IMR-90 (cell line): ENCODE data around the gene LRP5. TPM values are rescaled to one million over a fixed set of nuclear protein-coding genes. Genes with fewer than 3 reads are reported as not detected.

Experiments
- ATAC-seq: fragments of 200-7000 bp; cut with Tn5 transposase; 2 replicates; pipeline ENCODE4 v1.9.1; 2020; ENCODE audit warnings: low read depth, mild to moderate bottlenecking, moderate library complexity
- BruUV-seq: library from RNA; stranded (reverse); fragments of 400-500 nt; replicated peaks from 2 replicates; lab custom pipeline; 2021; lab: Mats Ljungman, UMichigan
- CTCF ChIA-PET: fragments of 300-600 bp; formaldehyde crosslinking; extraction: SDS; loops from one replicate; lab custom pipeline; 2021; ENCODE audit warnings: antibody characterized with exemption; lab: Yijun Ruan, JAX
- POLR2A ChIA-PET: fragments of 300-600 bp; sonication (Branson Sonifier 250); formaldehyde crosslinking; loops from one replicate; lab custom pipeline; 2022; ENCODE audit warnings: antibody characterized with exemption; ENCODE audit not compliant: unreplicated experiment; lab: Charles Lee
- DNase-seq: peaks from one replicate; pipeline ENCODE4 v3.0.0; 2013
- H2AFZ ChIP-seq: replicated peaks from 2 replicates; pipeline ENCODE3; 2013; ENCODE audit warnings: low read length, mild to moderate bottlenecking; ENCODE audit not compliant: poor library complexity
- H2AK5ac ChIP-seq: 2 replicates; pipeline ENCODE4 v1.6.1; 2013; ENCODE audit warnings: low read depth, low read length, inconsistent platforms
- H2AK9ac ChIP-seq: replicated peaks from 2 replicates; pipeline ENCODE3; 2013; ENCODE audit warnings: mild to moderate bottlenecking, low read depth, low read length, moderate library complexity; ENCODE audit not compliant: poor library complexity
- H2BK120ac ChIP-seq: 2 replicates; pipeline ENCODE4 v1.6.1; 2013; ENCODE audit warnings: low read depth, low read length, inconsistent platforms
- H2BK15ac ChIP-seq: 3 replicates; pipeline ENCODE4 v1.6.1; 2013; ENCODE audit warnings: low read depth, low read length, inconsistent platforms
- H2BK20ac ChIP-seq: 2 replicates; pipeline ENCODE4 v1.6.1; 2013; ENCODE audit warnings: low read depth, mild to moderate bottlenecking, inconsistent platforms, low read length, moderate library complexity
- H2BK5ac ChIP-seq: 2 replicates; pipeline ENCODE4 v1.6.1; 2013; ENCODE audit warnings: mild to moderate bottlenecking, low read depth, low read length, inconsistent platforms; ENCODE audit not compliant: poor library complexity, severe bottlenecking
- H3K14ac ChIP-seq: replicated peaks from 2 replicates; pipeline ENCODE4 v1.6.1; 2013; ENCODE audit warnings: low read depth, low read length, inconsistent platforms
- H3K18ac ChIP-seq: 2 replicates; pipeline ENCODE4 v1.6.1; 2013; ENCODE audit warnings: low read depth, low read length, control low read depth
- H3K23ac ChIP-seq: 2 replicates; pipeline ENCODE4 v1.6.1; 2013; ENCODE audit warnings: low read depth, low read length, inconsistent platforms
- H3K27ac ChIP-seq: 2 replicates; pipeline ENCODE4 v1.5.1; 2013; ENCODE audit warnings: mild to moderate bottlenecking, control low read depth, low read length; ENCODE audit not compliant: insufficient read depth
- H3K27me3 ChIP-seq: 2 replicates; pipeline ENCODE4 v1.6.1; 2013; ENCODE audit warnings: low read length; ENCODE audit not compliant: control insufficient read depth, insufficient read depth
- H3K36me3 ChIP-seq: 2 replicates; pipeline ENCODE4 v1.6.1; 2013; ENCODE audit warnings: low read length, mixed read lengths; ENCODE audit not compliant: control insufficient read depth, insufficient read depth
- H3K4ac ChIP-seq: 2 replicates; pipeline ENCODE4 v1.6.1; 2013; ENCODE audit warnings: low read depth, low read length, inconsistent platforms
- H3K4me1 ChIP-seq: 2 replicates; pipeline ENCODE4 v1.6.1; 2013; ENCODE audit warnings: low read length, mixed read lengths; ENCODE audit not compliant: control insufficient read depth, insufficient read depth
- H3K4me2 ChIP-seq: 2 replicates; pipeline ENCODE4 v1.6.1; 2013; ENCODE audit warnings: low read depth, mild to moderate bottlenecking, control low read depth, low read length, moderate library complexity
- H3K4me3 ChIP-seq: 2 replicates; pipeline ENCODE4 v1.5.1; 2013; ENCODE audit warnings: low read depth, mild to moderate bottlenecking, control low read depth, low read length, moderate library complexity; ENCODE audit not compliant: insufficient read depth
- H3K56ac ChIP-seq: 2 replicates; pipeline ENCODE4 v1.6.1; 2013; ENCODE audit warnings: low read length, inconsistent platforms; ENCODE audit not compliant: insufficient read depth; ENCODE audit errors: extremely low read depth
- H3K79me1 ChIP-seq, 2 experiments: 2 replicates each; pipeline ENCODE4 v1.6.1; 2013; ENCODE audit warnings: low read length in 2 of 2, inconsistent platforms in 1 of 2, low read depth in 1 of 2
- H3K9ac ChIP-seq: 2 replicates; pipeline ENCODE4 v1.6.1; 2013; ENCODE audit warnings: low read depth, low read length, control low read depth
- H3K9me1 ChIP-seq: 2 replicates; pipeline ENCODE4 v1.6.1; 2013; ENCODE audit warnings: low read length, inconsistent platforms; ENCODE audit not compliant: insufficient read depth
- H3K9me3 ChIP-seq: 2 replicates; pipeline ENCODE4 v1.6.1; 2013; ENCODE audit warnings: low read length; ENCODE audit not compliant: control insufficient read depth, insufficient read depth
- H4K20me1 ChIP-seq: 2 replicates; pipeline ENCODE4 v1.6.1; 2013; ENCODE audit warnings: low read length, inconsistent platforms; ENCODE audit not compliant: insufficient read depth
- H4K5ac ChIP-seq: 2 replicates; pipeline ENCODE4 v1.6.1; 2013; ENCODE audit warnings: mild to moderate bottlenecking, low read depth, low read length, control low read depth
- H4K8ac ChIP-seq, 2 experiments: 2 replicates each; pipeline ENCODE4 v1.6.1; 2013; ENCODE audit warnings: low read depth in 2 of 2, low read length in 2 of 2, control low read depth in 1 of 2, inconsistent platforms in 1 of 2
- H4K91ac ChIP-seq: 2 replicates; pipeline ENCODE4 v1.6.1; 2013; ENCODE audit warnings: low read depth, low read length, inconsistent platforms; ENCODE audit not compliant: insufficient read depth
- CEBPB ChIP-seq: IDR thresholded peaks from 2 replicates; pipeline ENCODE4 v1.6.1; 2012; ENCODE audit warnings: low read depth, low read length, improper control_type of control experiment
- CHD1 ChIP-seq: IDR thresholded peaks from 2 replicates; pipeline ENCODE4 v1.6.1; 2012; ENCODE audit warnings: low read depth, low read length, improper control_type of control experiment
- FOS ChIP-seq: fragments of 150-350 bp; IDR thresholded peaks from 2 replicates; pipeline ENCODE4 v1.6.1; 2016; ENCODE audit warnings: low read depth, low read length
- MAFK ChIP-seq: IDR thresholded peaks from 2 replicates; pipeline ENCODE4 v1.6.1; 2012; ENCODE audit warnings: low read depth, low read length, improper control_type of control experiment
- MAZ ChIP-seq: IDR thresholded peaks from 2 replicates; pipeline ENCODE4 v1.6.1; 2012; ENCODE audit warnings: low read depth, mild to moderate bottlenecking, low read length, improper control_type of control experiment, moderate library complexity, borderline replicate concordance
- MXI1 ChIP-seq: IDR thresholded peaks from 2 replicates; pipeline ENCODE4 v1.6.1; 2012; ENCODE audit warnings: low read depth, mild to moderate bottlenecking, low read length, moderate library complexity, borderline replicate concordance
- POLR2A ChIP-seq: IDR thresholded peaks from 2 replicates; pipeline ENCODE4 v1.6.1; 2012; ENCODE audit warnings: mild to moderate bottlenecking, low read depth, low read length
- RAD21 ChIP-seq: IDR thresholded peaks from 2 replicates; pipeline ENCODE4 v1.6.1; 2012; ENCODE audit warnings: low read length, improper control_type of control experiment
- RFX5 ChIP-seq: IDR thresholded peaks from 2 replicates; pipeline ENCODE4 v1.8.0; 2012; ENCODE audit warnings: low read depth, mild to moderate bottlenecking, low read length, moderate library complexity
- SMC3 ChIP-seq: fragments of 150-350 bp; IDR thresholded peaks from 2 replicates; pipeline ENCODE4 v1.6.1; 2016; ENCODE audit warnings: low read depth, mild to moderate bottlenecking, antibody characterized with exemption, low read length, moderate library complexity
- WGBS, 2 experiments: methylation state at CpG; one replicate each; pipeline versions ENCODE4 v1.1.5 to v1.1.7; 2013; ENCODE audit warnings: missing lambda C conversion rate in 2 of 2; ENCODE audit not compliant: insufficient read length in 1 of 2; ENCODE audit errors: extremely low coverage in 2 of 2; 5-methylcytosine and 5-hydroxymethylcytosine counted together
- dilution Hi-C: fragments of 300-500 bp; cut with HindIII; formaldehyde crosslinking; loops from one replicate; pipeline ENCODE4 v1.14.3; 2018; ENCODE audit warnings: low sequenced_read_pairs; ENCODE audit not compliant: unreplicated experiment
- in situ Hi-C: fragments of 300-500 bp; cut with MboI; formaldehyde crosslinking; loops from 3 replicates; pipeline ENCODE4 v1.14.3; 2019; ENCODE audit warnings: low sequenced_read_pairs, inconsistent platforms, mixed read lengths
- intact Hi-C: fragments of 100-400 bp; cut with micrococcal nuclease; formaldehyde crosslinking; loops from 2 replicates; pipeline ENCODE4 v1.10.0; 2022
- polyA plus RNA-seq, 3 experiments: library from polyadenylated mRNA; depleted of rRNA; stranded (reverse); fragments of >200 nt; gene quantifications; 2 replicates each; pipeline ENCODE4 v1.2.3, GENCODE V29; 2012; ENCODE audit warnings: low replicate concordance in 1 of 3
- total RNA-seq: library from RNA; depleted of rRNA; stranded (reverse); fragments of >200 nt; gene quantifications from 2 replicates; pipeline ENCODE4 v1.2.3, GENCODE V29; 2012

LRP5 gene
- total and polyA plus RNA-seq, 2 of the 4 experiments (the other 2 are of a cell fraction) = 10.4 to 15.0 TPM

GRCh38 chr11:68279676-68280075 lies 32.7 kb upstream of the LRP5 start:
- ATAC-seq (no peak), DNase-seq (no peak)
- intact Hi-C loops (no loop called here), dilution Hi-C loops (no loop called here), in situ Hi-C loops (no loop called here)
- no peak for TF ChIP-seq FOS
- TF ChIP-seq SMC3 = no peak
- no peak for TF ChIP-seq POLR2A
- no peak for TF ChIP-seq MAFK
- no peak for TF ChIP-seq CEBPB
- no peak for TF ChIP-seq RAD21
- no peak for TF ChIP-seq RFX5
- no peak for TF ChIP-seq MXI1
- TF ChIP-seq CHD1 = no peak
- TF ChIP-seq MAZ = no peak
- Histone ChIP-seq H3K4me2 (no peak overlapping the region), H3K4me3 (no peak overlapping the region), H3K4ac (no peak overlapping the region), H2AFZ (no peak overlapping the region), H4K5ac (no peak overlapping the region), H2BK20ac (no peak overlapping the region), H4K8ac (no peak overlapping the region), H3K4me1 (no peaks in the 10 kb centered on the region; the same call in 1 of the 2 replicates), H2BK15ac (no peak overlapping the region), H3K14ac (no peak overlapping the region), H3K27me3 (peaks cover 3% of the 10 kb centered on the region), H3K36me3 (no peaks in the 10 kb centered on the region), H3K9me3 (no peaks in the 10 kb centered on the region; the same call in 1 of the 2 replicates), H2AK5ac (no peak overlapping the region), H3K27ac (no peak overlapping the region), H3K9ac (no peak overlapping the region), H2AK9ac (no peak overlapping the region), H2BK120ac (no peak overlapping the region), H3K79me1 (no peaks in the 10 kb centered on the region), H3K23ac (no peak overlapping the region), H3K9me1 (no peaks in the 10 kb centered on the region), H4K91ac (no peak overlapping the region), H3K18ac (no peak overlapping the region), H4K20me1 (no peaks in the 10 kb centered on the region), H3K56ac (no peak overlapping the region), H2BK5ac (no peak overlapping the region)
- CTCF ChIA-PET = interaction anchor here (0.6 kb wide), 1 partner anchor 736 kb away, joined by 4 read pairs; no protein-coding TSS in a partner anchor
- WGBS, 2 experiments = no CpG with 5 or more reads among the region's 5 CpGs
- POLR2A ChIA-PET = no interaction called here
- no TSS peak for BruUV-seq
